HG02571 (cell line): ENCODE results near the gene MAP3K3.

Experiments used
- ATAC-seq: cut with Tn5 transposase; IDR thresholded peaks from one replicate; pipeline ENCODE4 v1.9.1; 2021; ENCODE audit warnings: mild to moderate bottlenecking, moderate library complexity; ENCODE audit not compliant: unreplicated experiment

Gene MAP3K3

DNA sequence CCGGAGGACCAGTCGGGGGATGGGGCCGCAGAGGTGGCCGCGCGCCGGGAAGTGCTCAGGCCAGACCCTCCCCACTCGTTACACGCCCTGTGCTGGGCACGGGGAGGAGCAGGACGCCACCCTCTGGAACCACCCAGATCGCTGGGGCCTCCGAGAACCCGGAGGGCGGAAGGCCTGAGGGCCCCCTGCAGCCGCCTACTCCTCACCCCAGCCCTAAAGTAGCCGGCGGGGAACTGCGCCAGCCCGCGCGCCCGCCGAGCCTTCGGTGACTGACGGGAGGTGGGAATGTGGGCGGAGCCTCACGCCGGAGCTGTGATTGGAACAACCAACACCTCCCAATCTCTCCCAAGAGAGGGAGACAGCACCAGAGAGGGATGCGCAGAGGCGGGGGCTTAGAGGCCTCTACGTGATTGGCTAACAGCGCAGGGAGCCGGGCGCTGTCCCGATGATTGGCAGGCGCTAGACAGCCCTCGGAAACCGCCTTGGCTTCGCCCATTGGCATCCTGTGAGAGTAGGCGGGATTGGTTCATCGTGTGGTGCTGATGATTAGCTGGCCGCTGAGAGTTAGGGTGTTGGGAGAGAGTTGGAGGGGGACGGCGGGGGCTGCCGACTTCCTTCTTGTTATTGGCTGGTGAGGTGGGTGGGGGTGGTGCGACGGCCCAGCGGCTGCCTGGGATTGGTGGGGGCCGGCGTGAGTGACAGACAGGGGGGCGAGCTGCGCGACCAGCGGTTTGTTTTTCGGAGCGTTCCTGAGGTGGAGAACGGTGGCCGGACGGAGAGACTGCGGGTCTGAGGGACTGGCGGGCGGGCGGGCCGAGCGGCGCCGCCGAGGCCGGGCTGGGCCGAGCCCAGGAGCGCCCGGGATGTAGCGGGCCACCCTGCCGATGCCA, at the start of gene MAP3K3:
Gene MAP3K3, plus strand, starts transcription at position 734 of the 890 bp plus-strand sequence. CDS start 343 bp downstream, outside the sequence.
- peak; percentile 88 for ATAC-seq

- ATAC-seq: no peak
Measured at GRCh38 chr17:63573634-63574033, 48.6 kb upstream of the MAP3K3 start.

DNA sequence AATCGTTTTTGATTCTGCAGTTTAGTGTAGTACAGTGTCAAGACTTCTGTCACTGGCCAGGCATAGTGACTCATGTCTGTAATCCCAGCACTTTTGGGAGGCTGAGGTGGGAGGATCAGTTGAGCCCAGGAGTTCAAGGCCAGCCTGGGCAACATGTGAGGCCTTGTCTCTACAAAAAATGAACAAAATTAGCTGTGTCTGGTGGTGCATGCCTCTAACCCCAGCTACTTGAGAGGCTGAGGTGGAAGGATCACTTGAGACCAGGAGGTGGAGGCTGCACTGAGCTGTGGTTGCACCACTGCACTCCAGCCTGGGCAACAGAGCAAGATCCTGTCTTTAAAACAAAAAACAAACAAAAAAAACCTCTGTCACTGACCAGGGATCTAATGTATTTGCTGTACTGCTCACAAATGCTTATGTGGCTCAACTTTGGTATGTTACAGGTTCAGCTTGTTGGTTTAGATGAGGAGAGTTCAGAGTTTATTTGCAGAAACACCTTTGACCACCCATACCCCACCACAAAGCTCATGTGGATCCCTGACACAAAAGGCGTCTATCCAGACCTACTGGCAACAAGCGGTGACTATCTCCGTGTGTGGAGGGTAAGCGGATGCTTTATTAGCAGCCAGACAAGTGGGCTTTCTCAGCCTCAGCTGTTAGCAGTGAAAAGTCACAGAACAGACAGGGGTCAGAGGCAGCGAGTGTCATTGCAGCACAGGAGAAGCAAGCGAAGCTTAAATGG, 44.0 kb upstream of the MAP3K3 start:
- ATAC-seq: no peak

DNA sequence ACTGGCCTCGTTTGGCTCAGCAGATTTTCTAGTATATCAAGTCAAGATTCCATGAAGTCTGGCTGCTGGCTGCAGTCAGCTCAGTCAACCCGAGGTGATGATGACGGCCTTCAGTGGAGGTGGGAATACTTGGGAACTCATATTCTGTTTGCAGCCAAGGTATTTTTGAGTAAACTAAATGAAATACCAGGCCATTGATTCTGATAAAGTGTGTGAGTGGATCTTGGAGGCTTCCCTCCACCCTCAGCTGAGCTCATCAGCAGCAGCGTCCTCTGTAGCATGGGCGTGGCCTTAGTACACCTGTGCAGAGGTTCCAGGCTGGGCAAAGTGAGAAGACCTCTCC, 43.5 kb upstream of the MAP3K3 start:
- ATAC-seq: no peak

DNA sequence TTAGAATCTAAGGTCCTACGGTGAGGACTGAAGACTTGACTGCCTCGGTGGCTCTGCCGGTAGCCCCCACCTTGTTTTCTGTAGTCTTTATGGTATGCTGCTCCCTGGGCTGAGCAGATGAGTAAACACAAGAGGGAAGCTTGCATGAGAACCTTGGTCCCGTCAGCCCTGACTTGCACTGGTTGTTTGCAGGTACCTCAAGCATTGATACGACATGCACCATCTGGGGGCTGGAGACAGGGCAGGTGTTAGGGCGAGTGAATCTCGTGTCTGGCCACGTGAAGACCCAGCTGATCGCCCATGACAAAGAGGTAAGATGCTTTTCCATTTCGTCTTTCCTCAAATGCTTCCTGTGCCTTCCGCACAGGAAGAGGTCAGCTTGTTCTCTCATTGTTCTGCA, 42.6 kb upstream of the MAP3K3 start:
- ATAC-seq: no peak

- no peak for ATAC-seq
Measured at GRCh38 chr17:63587770-63588169, 34.4 kb upstream of the MAP3K3 start.

GRCh38 chr17:63588797-63589196, 33.4 kb upstream of the MAP3K3 start:
- no peak for ATAC-seq

- ATAC-seq: no peak
Measured at GRCh38 chr17:63589646-63590045, 32.6 kb upstream of the MAP3K3 start.

DNA sequence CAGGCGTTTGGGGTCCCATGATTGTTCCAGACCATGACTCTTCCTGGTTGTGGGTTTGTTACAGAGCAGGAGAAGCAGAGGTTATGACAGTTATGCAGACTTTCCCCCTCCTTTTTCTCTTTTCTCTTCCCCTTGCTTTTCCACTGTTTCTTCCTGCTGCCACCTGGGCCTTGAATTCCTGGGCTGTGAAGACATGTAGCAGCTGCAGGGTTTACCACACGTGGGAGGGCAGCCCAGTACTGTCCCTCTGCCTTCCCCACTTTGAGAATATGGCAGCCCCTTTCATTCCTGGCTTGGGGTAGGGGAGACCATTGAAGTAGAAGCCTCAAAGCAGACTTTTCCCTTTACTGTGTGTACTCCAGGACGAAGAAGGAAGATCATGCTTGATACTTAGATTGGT, 29.4 kb upstream of the MAP3K3 start:
- ATAC-seq: no peak

- no peak for ATAC-seq
Measured at GRCh38 chr17:63595132-63595531, 27.1 kb upstream of the MAP3K3 start.

GRCh38 chr17:63596856-63597586, 25.2 kb upstream of the MAP3K3 start:
- ATAC-seq: no peak

DNA sequence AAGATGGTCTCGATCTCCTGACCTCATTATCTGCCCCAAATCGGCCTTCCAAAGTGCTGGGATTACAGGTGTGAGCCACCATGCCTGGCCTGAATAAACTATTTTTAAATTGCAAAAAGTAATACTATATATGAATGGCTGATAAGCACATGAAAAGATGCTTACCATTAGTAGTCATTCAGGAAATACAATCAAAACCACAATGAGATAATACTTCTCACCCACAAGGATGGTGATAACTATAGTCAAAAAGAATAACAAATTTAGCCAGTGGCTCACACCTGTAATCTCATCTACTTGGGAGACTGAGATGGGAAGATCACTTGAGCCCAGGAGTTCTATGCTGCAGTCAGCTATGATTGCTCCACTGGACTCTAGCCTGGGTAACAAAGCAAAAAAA, 23.9 kb upstream of the MAP3K3 start:
- no peak for ATAC-seq

GRCh38 chr17:63600569-63601438, 21.4 kb upstream of the MAP3K3 start, which contains the start of gene TACO1:
TACO1 (plus strand) TSS chr17:63600895; CDS start chr17:63601084, 189 bp downstream.
- peak; percentile 80 for ATAC-seq

- ATAC-seq: no peak
Measured at GRCh38 chr17:63601439-63602371, 20.5 kb upstream of the MAP3K3 start.

DNA sequence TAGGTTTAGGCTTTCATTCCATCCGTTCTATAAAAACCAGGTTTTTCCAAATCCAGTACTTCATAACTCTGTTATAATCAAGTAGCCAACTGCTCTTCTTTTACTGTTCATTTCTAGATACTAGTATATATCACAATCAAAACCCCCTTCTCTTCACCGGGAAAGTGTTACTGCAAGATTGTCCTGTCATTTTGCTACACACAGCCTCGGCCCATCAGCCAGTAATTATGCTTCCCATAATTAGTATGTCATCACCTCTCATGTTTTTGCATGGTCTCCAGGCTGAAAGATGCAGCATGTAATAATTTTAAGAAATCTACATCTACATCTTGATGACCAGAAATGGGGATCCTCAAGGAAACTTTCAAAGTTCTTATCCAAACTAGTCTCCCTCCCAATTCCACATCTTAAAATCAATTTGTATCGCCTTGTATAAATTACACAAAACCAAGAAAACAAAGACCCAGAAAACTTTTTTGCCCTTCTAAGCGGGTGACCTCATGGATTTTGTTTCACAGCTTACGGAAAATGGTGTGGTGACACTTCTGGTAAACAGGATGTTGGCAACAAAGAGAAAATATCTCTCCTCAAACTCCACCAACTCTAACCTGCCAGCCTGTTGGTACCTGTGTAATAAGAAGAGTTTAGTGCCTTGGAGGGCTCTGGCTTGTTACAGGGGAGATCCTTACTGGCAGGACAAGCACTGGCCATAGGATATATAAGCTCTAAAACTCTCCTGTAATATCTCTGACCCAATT, 12.2 kb upstream of the MAP3K3 start:
- ATAC-seq: no peak

GRCh38 chr17:63610854-63611253, 11.4 kb upstream of the MAP3K3 start:
- ATAC-seq: no peak

- no peak for ATAC-seq
Measured at GRCh38 chr17:63611354-63611753, 10.9 kb upstream of the MAP3K3 start.

GRCh38 chr17:63613663-63614062, 8.6 kb upstream of the MAP3K3 start:
- ATAC-seq: no peak
